ENCODE data around the gene KIF1A. TPM values are rescaled to one million over a fixed set of nuclear protein-coding genes. Genes with fewer than 3 reads are reported as not detected.

KIF1A gene
- total and polyA plus RNA-seq, 2 donors (not counting 3 experiments of a cell fraction or from before 2014, with no cell fraction given), result 0.11 to 0.64 TPM

- dilution Hi-C loops (cut with MboI; ENCODE audit: extremely low pct_ligation_motif_present, low sequenced_read_pairs) (no loop called here), intact Hi-C loops (cut with micrococcal nuclease) (no loop called here)
- FAIRE-seq (no peak), DNase-seq (ENCODE audit: low read depth, low spot score) (no peak)
- Histone ChIP-seq H4K20me1 (replicated peaks; ENCODE audit: control insufficient read depth, extremely low read depth, insufficient read depth, low read length) (no peaks in the 10 kb centered on the region), H3K79me2 (ENCODE audit: control insufficient read depth, insufficient read depth, low read length) (no peaks in the 10 kb centered on the region), H3K27ac (ENCODE audit: insufficient read depth, low read depth, low read length) (no peak overlapping the region), H3K4me2 (ENCODE audit: insufficient read depth, low read length) (no peak overlapping the region), H3K9me1 (replicated peaks; ENCODE audit: control insufficient read depth, extremely low read depth, insufficient read depth, low read length) (no peaks in the 10 kb centered on the region), H3K4me3 (replicated peaks in 1 of 3; ENCODE audit: insufficient read depth in 1 of 3, low read depth in 1 of 3, low read length in 3 of 3) (no peak overlapping the region), H3K27me3 (ENCODE audit: control insufficient read depth in 2 of 2, insufficient read depth in 2 of 2, low read length in 2 of 2) (peaks cover 0 to 6% of the 10 kb centered on the region in 2 experiments), H3K9ac (replicated peaks; ENCODE audit: extremely low read depth, insufficient read depth, low read length) (no peak overlapping the region), H3K9me3 (replicated peaks; ENCODE audit: control insufficient read depth, insufficient read depth, low read length) (no peaks in the 10 kb centered on the region), H3K36me3 (ENCODE audit: control insufficient read depth in 2 of 2, extremely low read depth in 1 of 2, insufficient read depth in 2 of 2, low read length in 2 of 2) (no peaks in the 10 kb centered on the region), H3K4me1 (ENCODE audit: control insufficient read depth, extremely low read depth, insufficient read depth, low read length) (no peaks in the 10 kb centered on the region), H2AFZ (ENCODE audit: low read depth, low read length) (no peak overlapping the region)
- ChIA-PET CTCF (no interaction called here), POLR2A (no interaction called here)
- no TSS peak for BruUV-seq (replicated peaks)
- TF ChIP-seq POLR2AphosphoS5 (IDR thresholded peaks at IDR 0.05; ENCODE audit: insufficient read depth, low read depth, low read length), result no peak
- no peak for TF ChIP-seq POLR2A (IDR thresholded peaks at IDR 0.05; ENCODE audit: low read depth, low read length)
Measured at GRCh38 chr2:240864475-240864874, 44.5 kb upstream of the KIF1A start.

- no peak for FAIRE-seq
Measured at GRCh38 chr2:240861547-240861946, 41.5 kb upstream of the KIF1A start.

More at GRCh38 chr2:240861547-240861946, 41.5 kb upstream of the KIF1A start:
- Histone ChIP-seq H3K27ac (ENCODE audit: insufficient read depth, low read depth, low read length) (no peak overlapping the region), H4K20me1 (replicated peaks; ENCODE audit: control insufficient read depth, extremely low read depth, insufficient read depth, low read length) (no peaks in the 10 kb centered on the region), H3K27me3 (ENCODE audit: control insufficient read depth in 2 of 2, insufficient read depth in 2 of 2, low read length in 2 of 2) (peaks cover 0 to 6% of the 10 kb centered on the region in 2 experiments), H3K9me3 (replicated peaks; ENCODE audit: control insufficient read depth, insufficient read depth, low read length) (no peaks in the 10 kb centered on the region), H2AFZ (ENCODE audit: low read depth, low read length) (no peak overlapping the region), H3K4me3 (replicated peaks in 1 of 3; ENCODE audit: insufficient read depth in 1 of 3, low read depth in 1 of 3, low read length in 3 of 3) (no peak overlapping the region), H3K4me2 (ENCODE audit: insufficient read depth, low read length) (no peak overlapping the region), H3K79me2 (ENCODE audit: control insufficient read depth, insufficient read depth, low read length) (no peaks in the 10 kb centered on the region), H3K36me3 (ENCODE audit: control insufficient read depth in 2 of 2, extremely low read depth in 1 of 2, insufficient read depth in 2 of 2, low read length in 2 of 2) (no peaks in the 10 kb centered on the region), H3K9ac (replicated peaks; ENCODE audit: extremely low read depth, insufficient read depth, low read length) (no peak overlapping the region), H3K9me1 (replicated peaks; ENCODE audit: control insufficient read depth, extremely low read depth, insufficient read depth, low read length) (no peaks in the 10 kb centered on the region), H3K4me1 (ENCODE audit: control insufficient read depth, extremely low read depth, insufficient read depth, low read length) (no peaks in the 10 kb centered on the region)
- BruUV-seq (replicated peaks), result no TSS peak
- ChIA-PET POLR2A (no interaction called here), CTCF (interaction anchor here (1.0 to 2.3 kb wide), 5 partner anchors 10 to 217 kb away, joined by 3 to 9 read pairs (median 5); no protein-coding TSS in a partner anchor)
- intact Hi-C loops (cut with micrococcal nuclease) (no loop called here), dilution Hi-C loops (cut with MboI; ENCODE audit: extremely low pct_ligation_motif_present, low sequenced_read_pairs) (no loop called here)
- DNase-seq (ENCODE audit: low read depth, low spot score), result no peak
- TF ChIP-seq EZH2 (IDR thresholded peaks at IDR 0.05; ENCODE audit: borderline replicate concordance, low read depth, low read length, severe bottlenecking) (no peak), MYC (IDR thresholded peaks at IDR 0.05; ENCODE audit: low read depth, low read length) (no peak)

Measured in endothelial cell of umbilical vein (primary cell).